ENCODE measurements around the gene ACTR6.

GRCh38 chr12:100197486-100197885 is 3.1 kb upstream of the ACTR6 start:
- no peak for TF ChIP-seq CTCF (IDR thresholded peaks at IDR 0.05; ENCODE audit: insufficient read depth, low read depth, low read length)
- no peak for TF ChIP-seq EZH2 (IDR thresholded peaks at IDR 0.05; ENCODE audit: insufficient read depth, low read length)
